K562 (cell line): ENCODE data around the gene WDR86. TPM values are rescaled to one million over a fixed set of nuclear protein-coding genes. Genes with fewer than 3 reads are reported as not detected.

Source experiments
- BCLAF1 ChIP-seq, 2 experiments: fragments of 450-650 bp in 1 of 2; IDR thresholded peaks; 2 replicates each; pipeline ENCODE4 v1.6.1; 2011 to 2017; ENCODE audit warnings: low read depth in 2 of 2, antibody characterized with exemption in 1 of 2, borderline replicate concordance in 1 of 2, low read length in 1 of 2, mild to moderate bottlenecking in 1 of 2, mixed read lengths in 1 of 2; ENCODE audit not compliant: control insufficient read depth in 1 of 2
- ERF ChIP-seq: fragments of 450-650 bp; formaldehyde crosslinking; IDR thresholded peaks from 2 replicates; pipeline ENCODE4 v1.4.0; 2020; ENCODE audit warnings: mild to moderate bottlenecking, mixed read lengths
- ETV5 ChIP-seq: sonication (generic); formaldehyde crosslinking; IDR thresholded peaks from 2 replicates; pipeline ENCODE4 v1.4.0; 2020; ENCODE audit warnings: low read depth, mild to moderate bottlenecking, missing genetic modification reagents
- NONO ChIP-seq, 2 experiments: fragments of 200-400 bp in 1 of 2; fragments of 450-650 bp in 1 of 2; formaldehyde crosslinking in 1 of 2; IDR thresholded peaks; 2 replicates each; pipeline ENCODE4 v1.6.1; 2017; ENCODE audit warnings: low read depth in 2 of 2, mild to moderate bottlenecking in 2 of 2, moderate library complexity in 2 of 2, low read length in 1 of 2
- TEAD1 ChIP-seq, 2 experiments: fragments of 450-650 bp in 1 of 2; sonication (generic) in 1 of 2; formaldehyde crosslinking; IDR thresholded peaks; 2 replicates each; pipeline versions ENCODE4 v1.4.0 to v1.8.0; 2020 to 2022; ENCODE audit warnings: mild to moderate bottlenecking in 2 of 2, missing genetic modification reagents in 1 of 2
- ZNF133 ChIP-seq: fragments of 250-450 bp; sonication (Bioruptor Pico); IDR thresholded peaks from 2 replicates; pipeline ENCODE4 v1.4.0; 2020; ENCODE audit warnings: mild to moderate bottlenecking
- polyA plus RNA-seq, 8 experiments: library from polyadenylated mRNA; depleted of rRNA in 4 of 8; stranded (reverse) in 5 of 8; unstranded in 3 of 8; fragments of >200 nt; fragmentation: Nextera tagmentation in 2 of 8; fragmentation: Illumina TruSeq in 1 of 8; extraction: Ambion mirVana in 2 of 8; extraction: Trizol in 1 of 8; gene quantifications; 2 replicates each; pipeline versions ENCODE4 v1.2.1 to v1.2.3, GENCODE V29; 2011 to 2014; ENCODE audit warnings: inconsistent platforms in 1 of 8, missing spikeins in 1 of 8
- total RNA-seq, 7 experiments: library from RNA; depleted of rRNA in 6 of 7; stranded (reverse); fragments of >200 nt in 6 of 7; fragmentation: Illumina TruSeq in 2 of 7; extraction: Trizol in 2 of 7; gene quantifications; 2 replicates each; pipeline versions ENCODE4 v1.2.1 to v1.2.3, GENCODE V29; 2011 to 2021; ENCODE audit warnings: low replicate concordance in 1 of 7
- TF ChIP-seq, protein P1 (sequence below): fragments of 250-450 bp; sonication (Bioruptor Pico); IDR thresholded peaks from 2 replicates; pipeline ENCODE4 v1.4.0; 2020; ENCODE audit warnings: mild to moderate bottlenecking
- TF ChIP-seq, protein P2 (sequence below): fragments of 450-650 bp; formaldehyde crosslinking; IDR thresholded peaks from 2 replicates; pipeline ENCODE4 v1.4.0; 2020; ENCODE audit warnings: mild to moderate bottlenecking, moderate library complexity
- TF ChIP-seq, protein P3 (sequence below): fragments of 200-800 bp; sonication (Bioruptor generic); IDR thresholded peaks from 2 replicates; pipeline ENCODE4 v1.6.1; 2017; ENCODE audit warnings: missing genetic modification characterization, missing compliant biosample characterization
- TF ChIP-seq, protein P4 (sequence below): sonication (generic); formaldehyde crosslinking; IDR thresholded peaks from 2 replicates; pipeline ENCODE4 v1.9.0; 2022; ENCODE audit warnings: mild to moderate bottlenecking, missing genetic modification reagents
- TF ChIP-seq, protein P5 (sequence below), 2 experiments: fragments of 150-350 bp in 1 of 2; IDR thresholded peaks; 2 replicates each; pipeline ENCODE4 v1.6.1; 2012 to 2016; ENCODE audit warnings: low read depth in 2 of 2, low read length in 2 of 2, mild to moderate bottlenecking in 1 of 2, moderate library complexity in 1 of 2

The WDR86 gene
- total and polyA plus RNA-seq, 9 of the 15 experiments (the other 6 are each of a cell fraction or from before 2014, with no cell fraction given): 0.24 TPM; not detected in 8

DNA sequence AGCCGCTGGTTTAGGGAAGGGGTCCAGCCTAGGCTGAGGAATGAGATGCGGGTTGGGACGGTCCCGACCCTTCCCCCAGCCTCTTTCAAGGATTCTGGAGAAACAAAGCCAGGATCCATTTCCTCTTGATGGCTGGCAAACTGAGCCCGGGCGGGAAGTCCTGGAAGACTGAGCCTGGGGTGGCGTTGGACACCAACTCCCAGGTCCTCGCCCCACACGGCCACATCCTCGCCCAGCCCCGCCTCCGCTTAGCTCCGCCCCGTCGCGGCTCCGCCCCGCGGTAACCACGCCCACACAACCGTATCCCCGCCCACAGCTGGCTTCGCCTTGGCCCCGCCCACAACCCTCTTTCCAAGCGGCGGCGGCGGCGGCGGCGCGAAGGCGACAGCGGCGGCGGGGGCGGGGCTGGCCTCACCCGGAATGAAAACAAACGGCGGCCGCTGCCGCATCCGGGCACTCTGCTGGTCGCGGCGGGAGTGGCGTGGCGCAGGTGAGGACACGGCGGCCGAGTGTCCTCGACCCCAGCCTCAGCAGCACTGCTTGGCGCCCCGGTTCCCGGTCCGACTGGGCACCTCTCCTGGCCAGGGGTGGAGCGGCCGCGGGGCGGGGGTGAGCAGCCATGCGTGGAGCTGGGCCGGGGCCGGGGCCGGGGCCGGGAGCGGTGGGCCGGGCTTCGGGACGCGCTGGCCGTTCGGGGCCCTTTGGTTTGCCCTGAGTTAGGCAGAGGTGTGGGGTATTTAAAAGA, 68.3 kb downstream of the WDR86 start, which contains the start of gene NUB1 (continued):
- TF ChIP-seq, protein P1, sequence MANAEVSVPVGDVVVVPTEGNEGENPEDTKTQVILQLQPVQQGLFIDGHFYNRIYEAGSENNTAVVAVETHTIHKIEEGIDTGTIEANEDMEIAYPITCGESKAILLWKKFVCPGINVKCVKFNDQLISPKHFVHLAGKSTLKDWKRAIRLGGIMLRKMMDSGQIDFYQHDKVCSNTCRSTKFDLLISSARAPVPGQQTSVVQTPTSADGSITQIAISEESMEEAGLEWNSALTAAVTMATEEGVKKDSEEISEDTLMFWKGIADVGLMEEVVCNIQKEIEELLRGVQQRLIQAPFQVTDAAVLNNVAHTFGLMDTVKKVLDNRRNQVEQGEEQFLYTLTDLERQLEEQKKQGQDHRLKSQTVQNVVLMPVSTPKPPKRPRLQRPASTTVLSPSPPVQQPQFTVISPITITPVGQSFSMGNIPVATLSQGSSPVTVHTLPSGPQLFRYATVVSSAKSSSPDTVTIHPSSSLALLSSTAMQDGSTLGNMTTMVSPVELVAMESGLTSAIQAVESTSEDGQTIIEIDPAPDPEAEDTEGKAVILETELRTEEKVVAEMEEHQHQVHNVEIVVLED (CRISPR knock-in tag): peak; percentile 75
- peak in 1 of 2 experiments; percentile 91; a peak in 2 of 4 replicates for TF ChIP-seq TEAD1 (CRISPR knock-in tag; IDR thresholded peaks at IDR 0.05)
- peak; percentile 27; the same call in 1 of the 2 replicates for TF ChIP-seq ZNF133
- TF ChIP-seq NONO (IDR thresholded peaks at IDR 0.05; ENCODE audit: low read depth in 2 of 2, low read length in 1 of 2): peak; percentile 91 to 94
- TF ChIP-seq, protein P2, sequence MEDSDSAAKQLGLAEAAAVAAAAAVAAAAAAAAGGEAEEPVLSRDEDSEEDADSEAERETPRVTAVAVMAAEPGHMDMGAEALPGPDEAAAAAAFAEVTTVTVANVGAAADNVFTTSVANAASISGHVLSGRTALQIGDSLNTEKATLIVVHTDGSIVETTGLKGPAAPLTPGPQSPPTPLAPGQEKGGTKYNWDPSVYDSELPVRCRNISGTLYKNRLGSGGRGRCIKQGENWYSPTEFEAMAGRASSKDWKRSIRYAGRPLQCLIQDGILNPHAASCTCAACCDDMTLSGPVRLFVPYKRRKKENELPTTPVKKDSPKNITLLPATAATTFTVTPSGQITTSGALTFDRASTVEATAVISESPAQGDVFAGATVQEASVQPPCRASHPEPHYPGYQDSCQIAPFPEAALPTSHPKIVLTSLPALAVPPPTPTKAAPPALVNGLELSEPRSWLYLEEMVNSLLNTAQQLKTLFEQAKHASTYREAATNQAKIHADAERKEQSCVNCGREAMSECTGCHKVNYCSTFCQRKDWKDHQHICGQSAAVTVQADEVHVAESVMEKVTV (CRISPR knock-in tag): no peak
- no peak for TF ChIP-seq BCLAF1 (IDR thresholded peaks at IDR 0.05; ENCODE audit: borderline replicate concordance in 1 of 2, control insufficient read depth in 1 of 2, low read depth in 2 of 2, low read length in 1 of 2)
- TF ChIP-seq ETV5: 0 out of 2 replicates have a peak, but pooled peaks have one; percentile 40
- TF ChIP-seq, protein P3, sequence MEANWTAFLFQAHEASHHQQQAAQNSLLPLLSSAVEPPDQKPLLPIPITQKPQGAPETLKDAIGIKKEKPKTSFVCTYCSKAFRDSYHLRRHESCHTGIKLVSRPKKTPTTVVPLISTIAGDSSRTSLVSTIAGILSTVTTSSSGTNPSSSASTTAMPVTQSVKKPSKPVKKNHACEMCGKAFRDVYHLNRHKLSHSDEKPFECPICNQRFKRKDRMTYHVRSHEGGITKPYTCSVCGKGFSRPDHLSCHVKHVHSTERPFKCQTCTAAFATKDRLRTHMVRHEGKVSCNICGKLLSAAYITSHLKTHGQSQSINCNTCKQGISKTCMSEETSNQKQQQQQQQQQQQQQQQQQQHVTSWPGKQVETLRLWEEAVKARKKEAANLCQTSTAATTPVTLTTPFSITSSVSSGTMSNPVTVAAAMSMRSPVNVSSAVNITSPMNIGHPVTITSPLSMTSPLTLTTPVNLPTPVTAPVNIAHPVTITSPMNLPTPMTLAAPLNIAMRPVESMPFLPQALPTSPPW (CRISPR knock-in tag): peak; percentile 82
- 0 out of 2 replicates have a peak, but pooled peaks have one; percentile 59 for TF ChIP-seq ERF (CRISPR knock-in tag)
- TF ChIP-seq, protein P4, sequence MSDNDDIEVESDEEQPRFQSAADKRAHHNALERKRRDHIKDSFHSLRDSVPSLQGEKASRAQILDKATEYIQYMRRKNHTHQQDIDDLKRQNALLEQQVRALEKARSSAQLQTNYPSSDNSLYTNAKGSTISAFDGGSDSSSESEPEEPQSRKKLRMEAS: peak; percentile 70
- TF ChIP-seq, protein P5, sequence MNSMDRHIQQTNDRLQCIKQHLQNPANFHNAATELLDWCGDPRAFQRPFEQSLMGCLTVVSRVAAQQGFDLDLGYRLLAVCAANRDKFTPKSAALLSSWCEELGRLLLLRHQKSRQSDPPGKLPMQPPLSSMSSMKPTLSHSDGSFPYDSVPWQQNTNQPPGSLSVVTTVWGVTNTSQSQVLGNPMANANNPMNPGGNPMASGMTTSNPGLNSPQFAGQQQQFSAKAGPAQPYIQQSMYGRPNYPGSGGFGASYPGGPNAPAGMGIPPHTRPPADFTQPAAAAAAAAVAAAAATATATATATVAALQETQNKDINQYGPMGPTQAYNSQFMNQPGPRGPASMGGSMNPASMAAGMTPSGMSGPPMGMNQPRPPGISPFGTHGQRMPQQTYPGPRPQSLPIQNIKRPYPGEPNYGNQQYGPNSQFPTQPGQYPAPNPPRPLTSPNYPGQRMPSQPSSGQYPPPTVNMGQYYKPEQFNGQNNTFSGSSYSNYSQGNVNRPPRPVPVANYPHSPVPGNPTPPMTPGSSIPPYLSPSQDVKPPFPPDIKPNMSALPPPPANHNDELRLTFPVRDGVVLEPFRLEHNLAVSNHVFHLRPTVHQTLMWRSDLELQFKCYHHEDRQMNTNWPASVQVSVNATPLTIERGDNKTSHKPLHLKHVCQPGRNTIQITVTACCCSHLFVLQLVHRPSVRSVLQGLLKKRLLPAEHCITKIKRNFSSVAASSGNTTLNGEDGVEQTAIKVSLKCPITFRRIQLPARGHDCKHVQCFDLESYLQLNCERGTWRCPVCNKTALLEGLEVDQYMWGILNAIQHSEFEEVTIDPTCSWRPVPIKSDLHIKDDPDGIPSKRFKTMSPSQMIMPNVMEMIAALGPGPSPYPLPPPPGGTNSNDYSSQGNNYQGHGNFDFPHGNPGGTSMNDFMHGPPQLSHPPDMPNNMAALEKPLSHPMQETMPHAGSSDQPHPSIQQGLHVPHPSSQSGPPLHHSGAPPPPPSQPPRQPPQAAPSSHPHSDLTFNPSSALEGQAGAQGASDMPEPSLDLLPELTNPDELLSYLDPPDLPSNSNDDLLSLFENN (IDR thresholded peaks at IDR 0.05; ENCODE audit: low read depth in 2 of 2, low read length in 2 of 2): 0 out of 4 replicates have a peak, but pooled peaks of 1 of the 2 experiments have one; percentile 21
